HG02981 (cell line): ENCODE data around the gene EMD.
"Not testable (repeated sequence)": the region's sequence is repeated elsewhere in the genome, so short reads cannot be mapped to it uniquely, and the experiment has no call there.

ENCODE experiments used
- ATAC-seq: cut with Tn5 transposase; IDR thresholded peaks from one replicate; pipeline ENCODE4 v1.9.1; 2021; ENCODE audit warnings: mild to moderate bottlenecking, moderate library complexity; ENCODE audit not compliant: unreplicated experiment

EMD gene

GRCh38 chrX:154371017-154371788, 7.9 kb upstream of the EMD start:
- ATAC-seq: peak; percentile 55

GRCh38 chrX:154371789-154372300, 7.2 kb upstream of the EMD start:
- ATAC-seq: peak; percentile 2

DNA sequence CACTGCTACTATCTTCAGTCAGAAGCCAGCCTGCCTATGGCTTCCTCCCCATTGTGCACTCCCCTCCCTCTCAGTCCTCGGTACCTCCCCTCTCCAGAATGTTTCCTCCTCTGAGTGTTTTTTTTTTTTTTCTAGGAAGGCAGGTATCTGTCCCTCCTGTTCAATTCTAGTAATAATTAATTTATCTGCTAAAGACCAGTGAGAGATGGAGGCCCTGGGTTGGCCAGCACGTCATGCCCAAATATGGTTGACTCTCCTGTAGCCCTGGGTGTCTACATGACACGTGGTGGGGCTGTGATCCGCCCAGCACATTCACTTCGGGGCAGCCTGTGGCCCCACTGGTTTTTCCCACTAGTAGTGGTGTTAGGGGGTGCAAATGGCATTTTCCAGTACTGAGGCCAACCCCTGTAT, 6.5 kb upstream of the EMD start:
- peak; percentile 29 for ATAC-seq

DNA sequence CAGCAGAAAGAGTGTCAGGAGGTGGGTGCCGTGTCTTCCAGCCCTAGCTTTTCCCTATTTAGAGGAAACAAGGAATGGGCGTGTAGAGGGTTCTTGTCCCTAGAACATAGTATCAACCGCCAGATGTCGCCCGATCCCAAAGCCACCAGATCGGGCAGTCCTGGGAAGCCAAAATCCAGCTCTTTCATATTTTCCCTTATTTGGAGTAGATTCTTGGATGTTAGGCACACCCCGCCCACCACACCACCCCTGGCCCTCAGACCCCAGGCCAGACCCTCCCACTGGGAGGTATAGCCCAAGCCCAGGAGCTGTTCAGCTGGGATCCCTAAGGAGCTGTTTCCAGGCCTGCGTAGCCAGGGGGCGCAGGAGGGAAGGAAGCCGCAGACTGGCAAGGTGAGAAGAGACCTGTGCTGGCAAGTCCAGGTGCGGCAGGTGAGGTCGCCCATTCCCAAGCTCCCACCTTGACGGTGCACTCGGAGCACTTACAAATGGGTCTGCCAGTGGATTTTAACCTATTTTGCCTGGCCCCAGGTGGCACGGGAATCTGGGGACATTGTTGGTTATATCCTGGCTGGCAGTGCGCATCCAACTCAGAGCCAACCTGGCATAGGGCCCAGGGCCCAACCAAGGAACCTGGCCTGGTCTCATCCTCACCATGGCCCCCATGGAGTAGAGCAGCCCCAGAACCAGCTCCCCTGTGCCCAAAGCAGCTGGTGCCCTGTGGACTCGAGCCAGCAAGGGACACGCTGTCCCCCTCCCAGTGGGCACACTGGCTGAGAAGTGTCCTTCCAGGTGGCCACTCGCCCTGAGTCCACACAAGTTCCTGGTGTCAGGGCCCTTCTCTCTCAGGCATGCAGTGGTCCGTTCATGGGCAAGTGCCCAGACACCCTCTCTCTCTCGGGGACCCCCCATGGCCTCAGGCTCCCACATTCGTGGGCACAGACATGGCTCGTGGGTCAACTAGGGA, 5.5 kb upstream of the EMD start:
- no peak for ATAC-seq

- no peak for ATAC-seq
Observed at GRCh38 chrX:154374313-154375155, 4.6 kb upstream of the EMD start, which contains the start of gene FLNA. TSS of gene FLNA (minus strand) at chrX:154374634. CDS start at chrX:154371245, 3,389 bp downstream.

- no peak for ATAC-seq
Observed at GRCh38 chrX:154375156-154375504, 4.0 kb upstream of the EMD start.

DNA sequence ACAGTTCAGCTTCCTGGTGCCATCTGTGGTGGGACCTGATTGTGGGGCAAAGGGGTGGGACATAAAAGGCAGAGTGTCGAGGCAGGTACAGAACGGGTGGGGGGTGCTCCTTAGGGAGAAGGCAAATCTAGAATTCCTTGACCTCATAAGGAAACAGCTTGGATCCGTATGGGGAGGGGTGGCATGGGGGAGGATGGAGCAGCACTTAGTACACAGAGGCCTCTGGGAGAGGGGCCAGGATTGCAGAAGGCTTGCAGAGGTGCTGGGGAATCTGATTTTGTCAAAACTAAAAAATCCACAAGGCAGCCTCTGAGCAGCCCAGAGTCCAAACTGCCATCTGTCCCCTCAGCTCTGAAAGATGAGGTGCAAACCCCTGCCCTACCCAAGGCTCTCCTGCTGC, 2.3 kb upstream of the EMD start:
- no peak for ATAC-seq

GRCh38 chrX:154378059-154378798, 866 bp upstream of the EMD start:
- ATAC-seq: peak; percentile 1

DNA sequence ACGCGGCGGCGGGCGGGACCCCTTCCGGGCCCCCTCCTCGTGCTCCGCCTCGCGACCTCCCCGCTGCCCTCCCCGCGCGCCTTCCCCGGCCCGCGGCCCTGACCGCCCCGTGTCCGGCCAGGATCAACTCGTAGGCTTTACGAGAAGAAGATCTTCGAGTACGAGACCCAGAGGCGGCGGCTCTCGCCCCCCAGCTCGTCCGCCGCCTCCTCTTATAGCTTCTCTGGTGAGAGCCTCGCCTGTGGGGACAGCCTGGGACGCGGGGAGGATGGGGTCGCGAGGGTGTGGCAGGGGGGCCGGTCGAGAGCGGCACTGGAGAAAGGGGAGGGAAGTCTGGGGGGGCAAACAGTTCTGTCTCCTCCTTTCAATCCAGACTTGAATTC, 465 bp downstream of the EMD start:
- no peak for ATAC-seq

DNA sequence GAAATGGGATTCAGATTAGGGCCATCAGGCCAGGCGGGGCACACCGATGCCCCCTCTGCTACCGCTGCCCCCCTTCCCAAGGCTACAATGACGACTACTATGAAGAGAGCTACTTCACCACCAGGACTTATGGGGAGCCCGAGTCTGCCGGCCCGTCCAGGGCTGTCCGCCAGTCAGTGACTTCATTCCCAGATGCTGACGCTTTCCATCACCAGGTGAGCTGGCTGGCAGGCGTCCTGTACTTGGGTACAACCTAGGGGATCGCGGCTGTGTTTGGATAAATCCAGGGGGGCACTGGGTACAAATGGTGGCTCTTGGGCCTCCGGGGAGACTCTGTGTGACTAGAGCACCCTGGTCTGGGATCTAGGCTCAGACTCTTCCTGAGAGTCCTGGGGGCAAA, 1.1 kb downstream of the EMD start:
- ATAC-seq: no peak

DNA sequence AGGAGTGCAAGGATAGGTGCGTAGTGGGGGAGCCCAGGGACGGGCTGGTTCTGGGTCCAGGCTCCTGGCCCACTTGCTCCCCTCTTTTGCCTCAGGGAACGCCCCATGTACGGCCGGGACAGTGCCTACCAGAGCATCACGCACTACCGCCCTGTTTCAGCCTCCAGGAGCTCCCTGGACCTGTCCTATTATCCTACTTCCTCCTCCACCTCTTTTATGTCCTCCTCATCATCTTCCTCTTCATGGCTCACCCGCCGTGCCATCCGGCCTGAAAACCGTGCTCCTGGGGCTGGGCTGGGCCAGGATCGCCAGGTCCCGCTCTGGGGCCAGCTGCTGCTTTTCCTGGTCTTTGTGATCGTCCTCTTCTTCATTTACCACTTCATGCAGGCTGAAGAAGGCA, 1.7 kb downstream of the EMD start:
- ATAC-seq: no peak

GRCh38 chrX:154381271-154381670, 2.2 kb downstream of the EMD start:
- no peak for ATAC-seq

- ATAC-seq: no peak
Observed at GRCh38 chrX:154382483-154383069, 3.5 kb downstream of the EMD start.

DNA sequence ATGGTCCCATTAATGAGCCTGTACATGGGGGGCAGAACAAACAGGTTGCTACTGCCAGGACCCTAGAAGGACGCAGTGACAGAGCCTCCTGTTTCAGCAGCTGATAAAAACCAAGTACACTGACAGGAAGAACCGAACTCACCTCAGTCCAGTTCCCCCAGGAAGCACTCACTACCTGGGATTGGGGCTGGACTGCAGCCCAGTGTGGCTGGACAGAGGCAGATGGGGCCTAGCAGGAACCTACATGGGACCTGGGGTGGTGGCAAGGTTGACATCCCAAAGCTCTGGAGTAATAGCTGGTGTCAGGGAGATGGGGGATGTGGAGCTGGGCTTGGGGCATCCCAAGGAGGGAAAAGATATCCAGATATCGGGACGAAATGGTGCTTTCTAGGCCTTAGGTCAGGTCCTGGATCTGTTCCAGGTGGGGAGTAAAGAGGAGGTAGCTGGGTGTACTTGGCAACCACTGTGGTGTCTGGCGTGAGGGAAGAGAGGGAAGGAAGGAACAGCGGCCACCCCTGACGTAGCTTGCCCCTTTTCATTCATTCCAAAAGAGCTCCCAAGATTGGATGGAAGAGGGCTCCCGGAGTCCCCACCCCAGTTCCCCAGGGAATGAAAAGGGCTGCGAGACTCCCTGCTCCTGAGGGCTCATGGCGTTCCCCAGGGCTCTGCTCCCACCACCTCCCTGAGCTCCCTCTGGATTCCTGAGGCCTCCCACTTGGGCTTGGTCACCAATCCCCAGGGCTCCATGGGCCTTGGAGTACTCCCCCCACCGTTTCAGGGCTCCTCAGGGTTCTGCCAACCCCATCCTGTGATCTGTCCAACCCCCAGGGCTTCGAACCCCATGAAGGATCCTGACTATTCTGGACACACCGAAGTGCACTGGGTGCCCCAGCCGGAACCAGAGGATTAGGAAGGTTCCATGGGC, 4.5 kb downstream of the EMD start:
- no peak for ATAC-seq

DNA sequence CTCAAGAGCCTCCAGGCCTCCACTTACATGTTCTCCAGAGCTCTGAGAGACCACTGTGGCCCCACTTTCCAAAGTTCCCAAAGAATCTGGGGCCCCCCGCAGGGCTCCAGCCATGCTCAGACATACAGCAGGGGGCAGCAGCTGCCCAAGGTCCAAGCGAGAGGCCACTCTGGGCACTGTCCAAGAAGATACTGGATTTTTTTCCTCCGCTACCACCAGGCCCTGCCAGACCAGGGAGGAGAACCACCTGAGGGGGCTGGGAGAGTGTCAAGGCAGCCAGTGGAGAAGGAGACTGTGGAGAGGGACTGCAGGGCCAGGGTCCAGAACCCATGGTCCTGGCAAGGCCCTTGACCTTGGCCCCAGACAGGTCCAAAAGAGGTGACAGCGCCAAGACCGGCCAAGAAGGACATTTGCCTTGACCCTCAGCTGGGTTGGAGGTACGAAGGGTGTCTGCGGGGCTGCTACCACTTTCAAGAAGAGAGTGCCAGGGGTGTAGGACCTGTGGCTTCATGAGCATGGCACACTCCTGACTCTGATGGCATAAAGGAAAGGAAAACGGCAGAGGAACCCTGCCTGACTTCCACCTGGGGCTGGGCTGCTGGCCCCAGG, 5.3 kb downstream of the EMD start:
- ATAC-seq: no peak

DNA sequence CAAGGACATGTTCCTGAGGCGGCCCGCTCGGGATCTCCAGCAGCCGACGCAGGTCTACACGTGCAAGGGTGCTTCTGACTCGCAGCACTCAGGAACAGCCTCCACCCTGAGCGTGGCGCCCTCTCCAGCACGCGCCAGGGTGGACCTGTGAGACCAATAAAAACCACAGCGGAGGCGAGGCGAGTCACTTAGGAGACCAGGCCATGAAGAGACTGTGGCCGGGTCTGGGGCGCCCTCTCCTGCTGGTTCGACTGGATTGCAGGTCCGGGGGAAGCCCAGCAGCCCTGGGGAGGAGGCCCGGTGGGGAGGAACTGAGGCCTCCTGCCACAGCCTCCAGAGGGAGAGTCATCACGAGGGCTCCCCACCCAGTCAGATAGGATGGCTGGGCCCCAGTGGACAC, 9.0 kb downstream of the EMD start:
- ATAC-seq: not testable (repeated sequence)

DNA sequence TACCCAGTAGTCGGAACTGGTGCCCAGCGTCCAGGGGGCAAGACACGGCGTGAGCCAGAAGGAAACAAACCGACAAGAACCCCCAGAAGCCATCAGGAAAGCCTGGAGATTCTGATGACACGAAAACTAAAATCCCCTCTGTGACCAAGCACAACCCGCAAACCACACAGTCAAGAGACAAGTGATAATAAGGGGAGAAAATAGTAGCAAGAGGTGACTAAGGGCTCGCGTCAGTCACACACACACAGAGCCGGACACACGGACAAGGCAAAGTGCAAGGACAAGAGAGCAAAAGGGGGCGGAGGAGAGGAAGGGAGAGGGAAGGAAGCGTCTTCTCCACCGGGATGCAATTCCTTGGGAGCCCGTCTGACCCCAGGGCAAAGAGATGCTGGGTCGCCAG, 9.6 kb downstream of the EMD start:
- not testable (repeated sequence) for ATAC-seq
